BE2C (cell line): ENCODE measurements around the gene FERMT1.

ENCODE experiments used
- DNase-seq: peaks from one replicate; pipeline ENCODE4 v3.0.0-alpha.2; 2020
- H3K27me3 ChIP-seq: fragments of 250-450 bp; sonication (Bioruptor Pico); 2 replicates; pipeline ENCODE4 v1.5.1; 2020; ENCODE audit warnings: mild to moderate bottlenecking
- H3K36me3 ChIP-seq: fragments of 250-450 bp; sonication (Bioruptor Pico); 2 replicates; pipeline ENCODE4 v1.5.1; 2020; ENCODE audit warnings: mild to moderate bottlenecking
- H3K4me1 ChIP-seq: fragments of 250-450 bp; sonication (Bioruptor Pico); 2 replicates; pipeline ENCODE4 v1.5.1; 2020
- H3K4me3 ChIP-seq: 2 replicates; pipeline ENCODE4 v1.5.1; 2011; ENCODE audit warnings: low read depth, low read length
- H3K9me3 ChIP-seq: fragments of 250-450 bp; sonication (Bioruptor Pico); 2 replicates; pipeline ENCODE4 v1.5.1; 2020
- TF ChIP-seq, protein P1 (sequence below): IDR thresholded peaks from 2 replicates; pipeline ENCODE4 v1.5.1; 2012; ENCODE audit warnings: mild to moderate bottlenecking, low read depth, low read length

Gene FERMT1

GRCh38 chr20:6060213-6060612 lies 62.6 kb downstream of the FERMT1 start:
- Histone ChIP-seq H3K27me3 (0 out of 2 replicates have a peak, but pooled peaks cover 5% of the 10 kb centered on the region), H3K9me3 (no peaks in the 10 kb centered on the region), H3K4me3 (no peak overlapping the region), H3K4me1 (peaks cover 6% of the 10 kb centered on the region), H3K36me3 (no peaks in the 10 kb centered on the region)
- TF ChIP-seq, protein P1, sequence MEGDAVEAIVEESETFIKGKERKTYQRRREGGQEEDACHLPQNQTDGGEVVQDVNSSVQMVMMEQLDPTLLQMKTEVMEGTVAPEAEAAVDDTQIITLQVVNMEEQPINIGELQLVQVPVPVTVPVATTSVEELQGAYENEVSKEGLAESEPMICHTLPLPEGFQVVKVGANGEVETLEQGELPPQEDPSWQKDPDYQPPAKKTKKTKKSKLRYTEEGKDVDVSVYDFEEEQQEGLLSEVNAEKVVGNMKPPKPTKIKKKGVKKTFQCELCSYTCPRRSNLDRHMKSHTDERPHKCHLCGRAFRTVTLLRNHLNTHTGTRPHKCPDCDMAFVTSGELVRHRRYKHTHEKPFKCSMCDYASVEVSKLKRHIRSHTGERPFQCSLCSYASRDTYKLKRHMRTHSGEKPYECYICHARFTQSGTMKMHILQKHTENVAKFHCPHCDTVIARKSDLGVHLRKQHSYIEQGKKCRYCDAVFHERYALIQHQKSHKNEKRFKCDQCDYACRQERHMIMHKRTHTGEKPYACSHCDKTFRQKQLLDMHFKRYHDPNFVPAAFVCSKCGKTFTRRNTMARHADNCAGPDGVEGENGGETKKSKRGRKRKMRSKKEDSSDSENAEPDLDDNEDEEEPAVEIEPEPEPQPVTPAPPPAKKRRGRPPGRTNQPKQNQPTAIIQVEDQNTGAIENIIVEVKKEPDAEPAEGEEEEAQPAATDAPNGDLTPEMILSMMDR: no peak
- DNase-seq: no peak

- Histone ChIP-seq H3K27me3 (peaks cover 8% of the 10 kb centered on the region; the same call in 1 of the 2 replicates), H3K9me3 (no peaks in the 10 kb centered on the region), H3K4me3 (no peak overlapping the region), H3K36me3 (no peaks in the 10 kb centered on the region), H3K4me1 (peaks cover 9% of the 10 kb centered on the region)
- TF ChIP-seq, protein P1: no peak
- DNase-seq: no peak
Measured at GRCh38 chr20:6058684-6059295, 64.0 kb downstream of the FERMT1 start.

DNA sequence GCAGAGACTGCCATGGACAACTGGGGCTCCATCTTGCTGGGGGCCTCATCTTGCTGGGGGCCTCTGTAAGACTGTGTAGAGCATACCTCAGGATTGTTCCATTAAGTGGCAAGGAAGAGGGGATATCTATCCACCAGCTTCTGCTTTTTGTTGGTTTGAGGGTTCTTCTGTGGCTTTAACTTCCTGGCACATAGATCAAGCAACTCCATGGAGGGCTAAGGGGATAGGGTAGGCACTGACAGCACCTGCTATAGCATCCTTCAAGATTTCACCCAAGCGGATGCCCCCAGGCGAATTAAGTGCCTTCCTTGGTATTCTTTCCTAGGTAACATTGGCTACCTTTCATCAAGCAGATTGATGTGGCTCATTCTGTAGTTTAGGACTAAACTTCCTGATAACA lies 65.1 kb downstream of the FERMT1 start:
- Histone ChIP-seq H3K9me3 (no peaks in the 10 kb centered on the region), H3K4me1 (peaks cover 9% of the 10 kb centered on the region), H3K36me3 (no peaks in the 10 kb centered on the region), H3K27me3 (peaks cover 19% of the 10 kb centered on the region), H3K4me3 (no peak overlapping the region)
- TF ChIP-seq, protein P1: no peak
- no peak for DNase-seq

GRCh38 chr20:6057139-6057538 lies 65.7 kb downstream of the FERMT1 start:
- no peak for DNase-seq
- Histone ChIP-seq H3K9me3 (no peaks in the 10 kb centered on the region), H3K27me3 (peaks cover 25% of the 10 kb centered on the region), H3K36me3 (no peaks in the 10 kb centered on the region), H3K4me1 (peaks cover 9% of the 10 kb centered on the region), H3K4me3 (no peak overlapping the region)
- TF ChIP-seq, protein P1: no peak

DNA sequence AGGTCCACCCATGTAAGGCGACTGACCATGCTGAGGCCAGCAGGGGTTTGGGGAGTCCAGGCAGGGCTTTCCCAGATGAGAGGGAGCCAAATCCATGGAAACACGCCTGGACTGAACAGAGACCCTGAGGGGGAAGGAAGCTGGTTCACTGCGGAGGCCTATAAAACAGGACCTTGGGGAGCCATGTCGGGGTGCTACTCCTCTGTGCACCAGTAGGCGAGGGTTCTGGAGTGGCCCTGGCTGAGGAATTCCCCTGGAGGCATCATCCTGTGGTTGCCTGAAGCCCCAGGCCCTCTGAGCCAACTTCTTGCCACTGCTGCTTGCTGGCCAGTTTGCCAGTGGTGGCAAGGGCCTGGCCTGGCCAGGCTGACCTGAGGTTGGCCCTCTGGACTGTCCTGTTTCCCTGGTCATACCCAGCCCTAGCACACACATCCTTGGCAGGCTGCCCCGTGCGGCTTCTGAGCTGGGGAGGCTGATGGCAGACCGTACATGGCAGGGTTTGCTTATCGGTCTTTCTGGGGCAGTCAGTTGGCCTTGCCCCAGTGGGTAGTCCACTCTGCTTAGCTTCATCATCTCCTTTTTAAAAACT lies 66.8 kb downstream of the FERMT1 start:
- no peak overlapping the region for H3K4me3 ChIP-seq
- peaks cover 35% of the 10 kb centered on the region for H3K27me3 ChIP-seq
- H3K9me3 ChIP-seq: no peaks in the 10 kb centered on the region

More for the DNA sequence above, 66.8 kb downstream of the FERMT1 start:
- DNase-seq: no peak
- no peaks in the 10 kb centered on the region for H3K36me3 ChIP-seq
- TF ChIP-seq, protein P1: no peak
- peaks cover 9% of the 10 kb centered on the region for H3K4me1 ChIP-seq
